Liver (tissue), 9 donors: ENCODE results near the gene CUX1. TPM values are rescaled to one million over a fixed set of nuclear protein-coding genes. Genes with fewer than 3 reads are reported as not detected.

Experiments
- DNase-seq: peaks from one replicate; pipeline ENCODE4 v3.0.0-alpha.2; 2017; ENCODE audit warnings: low spot score
- H3K27ac ChIP-seq, 2 donors: one replicate each; pipeline ENCODE4 v1.7.0; 2013; ENCODE audit warnings: inconsistent platforms in 2 of 2, low read length in 2 of 2, control low read depth in 1 of 2, low read depth in 1 of 2, mild to moderate bottlenecking in 1 of 2
- H3K27me3 ChIP-seq, 4 donors: one replicate each; pipeline versions ENCODE4 v1.6.1 to v1.7.0; 2013; ENCODE audit warnings: low read length in 3 of 4, inconsistent platforms in 1 of 4, mild to moderate bottlenecking in 1 of 4, moderate library complexity in 1 of 4; ENCODE audit not compliant: control insufficient read depth in 4 of 4, insufficient read depth in 4 of 4
- H3K36me3 ChIP-seq, 4 donors: one replicate each; pipeline versions ENCODE4 v1.6.1 to v1.7.0; 2013; ENCODE audit warnings: low read length in 3 of 4, mild to moderate bottlenecking in 3 of 4, low read depth in 1 of 4, moderate library complexity in 1 of 4; ENCODE audit not compliant: control insufficient read depth in 4 of 4, insufficient read depth in 3 of 4
- H3K4me1 ChIP-seq, 4 donors: one replicate each; pipeline versions ENCODE4 v1.6.1 to v1.7.0; 2013; ENCODE audit warnings: low read length in 3 of 4, mild to moderate bottlenecking in 3 of 4, moderate library complexity in 1 of 4; ENCODE audit not compliant: control insufficient read depth in 4 of 4, insufficient read depth in 4 of 4
- H3K4me3 ChIP-seq, 3 donors: one replicate each; pipeline versions ENCODE4 v1.6.1 to v1.7.0; 2013; ENCODE audit warnings: low read length in 3 of 3, control low read depth in 1 of 3, low read depth in 1 of 3, mild to moderate bottlenecking in 1 of 3
- H3K9ac ChIP-seq, 2 donors: one replicate each; pipeline ENCODE4 v1.7.0; 2013; ENCODE audit warnings: low read length in 2 of 2, mild to moderate bottlenecking in 2 of 2, moderate library complexity in 2 of 2, control low read depth in 1 of 2, low read depth in 1 of 2
- H3K9me3 ChIP-seq, 4 donors: one replicate each; pipeline versions ENCODE4 v1.6.1 to v1.7.0; 2013; ENCODE audit warnings: low read length in 3 of 4; ENCODE audit not compliant: control insufficient read depth in 4 of 4
- FOXA1 ChIP-seq: IDR thresholded peaks from 2 replicates; pipeline ENCODE4 v1.6.1; 2016; ENCODE audit warnings: antibody characterized with exemption
- FOXA2 ChIP-seq: IDR thresholded peaks from 2 replicates; pipeline ENCODE4 v1.6.1; 2016; ENCODE audit warnings: antibody characterized with exemption
- GABPA ChIP-seq, 2 donors: IDR thresholded peaks in 1 of 2; conservative IDR thresholded peaks in 1 of 2; 2 replicates each; pipeline ENCODE4 v1.6.1; 2016; ENCODE audit warnings: antibody characterized with exemption in 2 of 2, mild to moderate bottlenecking in 1 of 2, moderate library complexity in 1 of 2
- HNF4A ChIP-seq, 2 donors: conservative IDR thresholded peaks; 2 replicates each; pipeline ENCODE4 v1.6.1; 2016; ENCODE audit warnings: antibody characterized with exemption in 2 of 2, mild to moderate bottlenecking in 2 of 2
- HNF4G ChIP-seq: IDR thresholded peaks from 2 replicates; pipeline ENCODE4 v1.6.1; 2016; ENCODE audit warnings: antibody characterized with exemption
- JUND ChIP-seq, 2 donors: IDR thresholded peaks; 2 replicates each; pipeline ENCODE4 v1.6.1; 2016; ENCODE audit warnings: antibody characterized with exemption in 2 of 2
- MAX ChIP-seq: IDR thresholded peaks from 2 replicates; pipeline ENCODE4 v1.6.1; 2016; ENCODE audit warnings: antibody characterized with exemption
- NR2F2 ChIP-seq: IDR thresholded peaks from 2 replicates; pipeline ENCODE4 v1.6.1; 2016; ENCODE audit warnings: antibody characterized with exemption
- RAD21 ChIP-seq, 2 donors: IDR thresholded peaks; 2 replicates each; pipeline ENCODE4 v1.6.1; 2016; ENCODE audit warnings: antibody characterized with exemption in 2 of 2, mild to moderate bottlenecking in 2 of 2
- TAF1 ChIP-seq: conservative IDR thresholded peaks from 2 replicates; pipeline ENCODE4 v1.6.1; 2016; ENCODE audit warnings: antibody characterized with exemption, mild to moderate bottlenecking
- YY1 ChIP-seq: IDR thresholded peaks from 2 replicates; pipeline ENCODE4 v1.6.1; 2016; ENCODE audit warnings: antibody characterized with exemption, mild to moderate bottlenecking
- WGBS: extraction: QIAGEN DNeasy Blood & Tissue Kit; methylation state at CpG from one replicate; pipeline ENCODE4 v1.1.7; 2013; 5-methylcytosine and 5-hydroxymethylcytosine counted together
- polyA plus RNA-seq, 2 donors: library from polyadenylated mRNA; stranded (reverse) in 1 of 2; unstranded in 1 of 2; fragments of 200-250 nt in 1 of 2; fragments of >200 nt in 1 of 2; fragmentation: Nextera tagmentation in 1 of 2; extraction: Ambion mirVana in 1 of 2; gene quantifications; one replicate each; pipeline versions ENCODE4 v1.2.1 to v1.2.3, GENCODE V29; 2013 to 2015
- total RNA-seq, 2 donors: library from RNA; depleted of rRNA; stranded (reverse); fragments of >200 nt; gene quantifications; one replicate each; pipeline ENCODE4 v1.2.3, GENCODE V29; 2014
- TF ChIP-seq, protein P1 (sequence below): IDR thresholded peaks from 2 replicates; pipeline ENCODE4 v1.6.1; 2016; ENCODE audit warnings: antibody characterized with exemption
- TF ChIP-seq, protein P2 (sequence below): IDR thresholded peaks from 2 replicates; pipeline ENCODE4 v1.6.1; 2016; ENCODE audit warnings: antibody characterized with exemption, mild to moderate bottlenecking
- TF ChIP-seq, protein P3 (sequence below): fragments of 150-350 bp; IDR thresholded peaks from 2 replicates; pipeline ENCODE4 v1.5.1; 2017; ENCODE audit warnings: improper control_type of control experiment, low read depth, low read length; ENCODE audit not compliant: missing input control
- TF ChIP-seq, protein P4 (sequence below): IDR thresholded peaks from 2 replicates; pipeline ENCODE4 v1.6.1; 2016; ENCODE audit warnings: antibody characterized with exemption
- donor health status: healthy.
- donor health status: healthy.
- donor health status: healthy.
- donor health status: healthy.
- donor health status: healthy.

The CUX1 gene
- total and polyA plus RNA-seq, 4 donors, result 18.6 to 40.6 (median 21.4) TPM

- WGBS, result 96% methylated on average over 5 of the region's 5 CpGs
- Histone ChIP-seq H3K36me3 (no peaks in the 10 kb centered on the region), H3K27me3 (no peaks in the 10 kb centered on the region), H3K9ac (no peak overlapping the region), H3K4me3 (no peak overlapping the region), H3K9me3 (no peaks in the 10 kb centered on the region), H3K4me1 (no peaks in the 10 kb centered on the region), H3K27ac (no peak overlapping the region)
- DNase-seq, result no peak
- TF ChIP-seq FOXA2 (no peak), FOXA1 (no peak)
Observed at GRCh38 chr7:101995121-101995520, 177.7 kb downstream of the CUX1 start.

DNA sequence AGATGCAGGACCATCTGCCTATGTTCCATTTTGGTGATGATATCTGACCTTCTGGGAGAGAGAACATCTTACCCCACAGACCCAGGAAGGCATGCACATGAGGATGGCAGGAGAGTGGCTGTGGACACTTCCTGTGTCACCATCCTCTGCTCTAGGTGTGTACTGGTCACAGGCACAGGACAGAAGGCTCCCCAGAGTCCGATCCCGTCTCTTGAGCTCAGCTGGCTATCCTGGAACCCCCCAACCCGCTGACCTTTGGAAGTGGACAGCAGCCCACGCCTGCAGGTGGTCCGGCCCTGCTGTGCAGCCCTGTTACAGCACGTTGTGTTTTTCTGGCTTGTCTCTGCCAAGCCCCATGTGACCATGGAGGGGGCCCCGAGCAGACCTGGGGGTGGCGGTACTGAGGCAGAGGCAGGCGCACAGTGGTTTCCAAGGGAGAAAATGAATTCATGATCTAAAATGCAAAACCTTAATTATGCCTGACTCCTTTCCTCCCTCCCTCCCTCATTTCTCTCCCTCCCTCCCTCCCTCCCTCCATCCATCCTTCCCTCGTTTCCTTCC is 178.8 kb downstream of the CUX1 start:
- WGBS, result 89% methylated on average over 10 of the region's 10 CpGs
- Histone ChIP-seq H3K9me3 (no peaks in the 10 kb centered on the region), H3K27ac (no peak overlapping the region), H3K4me1 (no peaks in the 10 kb centered on the region), H3K9ac (no peak overlapping the region), H3K4me3 (no peak overlapping the region), H3K27me3 (no peaks in the 10 kb centered on the region), H3K36me3 (no peaks in the 10 kb centered on the region)
- no peak for TF ChIP-seq YY1
- TF ChIP-seq, protein P1, sequence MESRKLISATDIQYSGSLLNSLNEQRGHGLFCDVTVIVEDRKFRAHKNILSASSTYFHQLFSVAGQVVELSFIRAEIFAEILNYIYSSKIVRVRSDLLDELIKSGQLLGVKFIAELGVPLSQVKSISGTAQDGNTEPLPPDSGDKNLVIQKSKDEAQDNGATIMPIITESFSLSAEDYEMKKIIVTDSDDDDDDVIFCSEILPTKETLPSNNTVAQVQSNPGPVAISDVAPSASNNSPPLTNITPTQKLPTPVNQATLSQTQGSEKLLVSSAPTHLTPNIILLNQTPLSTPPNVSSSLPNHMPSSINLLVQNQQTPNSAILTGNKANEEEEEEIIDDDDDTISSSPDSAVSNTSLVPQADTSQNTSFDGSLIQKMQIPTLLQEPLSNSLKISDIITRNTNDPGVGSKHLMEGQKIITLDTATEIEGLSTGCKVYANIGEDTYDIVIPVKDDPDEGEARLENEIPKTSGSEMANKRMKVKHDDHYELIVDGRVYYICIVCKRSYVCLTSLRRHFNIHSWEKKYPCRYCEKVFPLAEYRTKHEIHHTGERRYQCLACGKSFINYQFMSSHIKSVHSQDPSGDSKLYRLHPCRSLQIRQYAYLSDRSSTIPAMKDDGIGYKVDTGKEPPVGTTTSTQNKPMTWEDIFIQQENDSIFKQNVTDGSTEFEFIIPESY, result no peak
- DNase-seq, result no peak

GRCh38 chr7:101996876-101997275 is 179.4 kb downstream of the CUX1 start:
- no peak overlapping the region for H3K27ac ChIP-seq
- H3K27me3 ChIP-seq, result no peaks in the 10 kb centered on the region
- H3K4me3 ChIP-seq, result no peak overlapping the region
- no peak overlapping the region for H3K9ac ChIP-seq
- no peak for DNase-seq
- no peaks in the 10 kb centered on the region for H3K36me3 ChIP-seq
- no peak for TF ChIP-seq MAX
- TF ChIP-seq, protein P2, sequence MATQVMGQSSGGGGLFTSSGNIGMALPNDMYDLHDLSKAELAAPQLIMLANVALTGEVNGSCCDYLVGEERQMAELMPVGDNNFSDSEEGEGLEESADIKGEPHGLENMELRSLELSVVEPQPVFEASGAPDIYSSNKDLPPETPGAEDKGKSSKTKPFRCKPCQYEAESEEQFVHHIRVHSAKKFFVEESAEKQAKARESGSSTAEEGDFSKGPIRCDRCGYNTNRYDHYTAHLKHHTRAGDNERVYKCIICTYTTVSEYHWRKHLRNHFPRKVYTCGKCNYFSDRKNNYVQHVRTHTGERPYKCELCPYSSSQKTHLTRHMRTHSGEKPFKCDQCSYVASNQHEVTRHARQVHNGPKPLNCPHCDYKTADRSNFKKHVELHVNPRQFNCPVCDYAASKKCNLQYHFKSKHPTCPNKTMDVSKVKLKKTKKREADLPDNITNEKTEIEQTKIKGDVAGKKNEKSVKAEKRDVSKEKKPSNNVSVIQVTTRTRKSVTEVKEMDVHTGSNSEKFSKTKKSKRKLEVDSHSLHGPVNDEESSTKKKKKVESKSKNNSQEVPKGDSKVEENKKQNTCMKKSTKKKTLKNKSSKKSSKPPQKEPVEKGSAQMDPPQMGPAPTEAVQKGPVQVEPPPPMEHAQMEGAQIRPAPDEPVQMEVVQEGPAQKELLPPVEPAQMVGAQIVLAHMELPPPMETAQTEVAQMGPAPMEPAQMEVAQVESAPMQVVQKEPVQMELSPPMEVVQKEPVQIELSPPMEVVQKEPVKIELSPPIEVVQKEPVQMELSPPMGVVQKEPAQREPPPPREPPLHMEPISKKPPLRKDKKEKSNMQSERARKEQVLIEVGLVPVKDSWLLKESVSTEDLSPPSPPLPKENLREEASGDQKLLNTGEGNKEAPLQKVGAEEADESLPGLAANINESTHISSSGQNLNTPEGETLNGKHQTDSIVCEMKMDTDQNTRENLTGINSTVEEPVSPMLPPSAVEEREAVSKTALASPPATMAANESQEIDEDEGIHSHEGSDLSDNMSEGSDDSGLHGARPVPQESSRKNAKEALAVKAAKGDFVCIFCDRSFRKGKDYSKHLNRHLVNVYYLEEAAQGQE, result no peak
- TF ChIP-seq, protein P3, sequence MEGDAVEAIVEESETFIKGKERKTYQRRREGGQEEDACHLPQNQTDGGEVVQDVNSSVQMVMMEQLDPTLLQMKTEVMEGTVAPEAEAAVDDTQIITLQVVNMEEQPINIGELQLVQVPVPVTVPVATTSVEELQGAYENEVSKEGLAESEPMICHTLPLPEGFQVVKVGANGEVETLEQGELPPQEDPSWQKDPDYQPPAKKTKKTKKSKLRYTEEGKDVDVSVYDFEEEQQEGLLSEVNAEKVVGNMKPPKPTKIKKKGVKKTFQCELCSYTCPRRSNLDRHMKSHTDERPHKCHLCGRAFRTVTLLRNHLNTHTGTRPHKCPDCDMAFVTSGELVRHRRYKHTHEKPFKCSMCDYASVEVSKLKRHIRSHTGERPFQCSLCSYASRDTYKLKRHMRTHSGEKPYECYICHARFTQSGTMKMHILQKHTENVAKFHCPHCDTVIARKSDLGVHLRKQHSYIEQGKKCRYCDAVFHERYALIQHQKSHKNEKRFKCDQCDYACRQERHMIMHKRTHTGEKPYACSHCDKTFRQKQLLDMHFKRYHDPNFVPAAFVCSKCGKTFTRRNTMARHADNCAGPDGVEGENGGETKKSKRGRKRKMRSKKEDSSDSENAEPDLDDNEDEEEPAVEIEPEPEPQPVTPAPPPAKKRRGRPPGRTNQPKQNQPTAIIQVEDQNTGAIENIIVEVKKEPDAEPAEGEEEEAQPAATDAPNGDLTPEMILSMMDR, result no peak
- TF ChIP-seq HNF4A (conservative IDR thresholded peaks at IDR 0.05), result no peak
- TF ChIP-seq GABPA (IDR thresholded peaks at IDR 0.05 in 1 of 2, conservative IDR thresholded peaks at IDR 0.05 in 1 of 2), result no peak
- no peak for TF ChIP-seq HNF4G
- TF ChIP-seq JUND (IDR thresholded peaks at IDR 0.05), result no peak
- TF ChIP-seq TAF1, result no peak
- TF ChIP-seq FOXA1, result no peak
- TF ChIP-seq NR2F2, result no peak
- no peak for TF ChIP-seq YY1
- TF ChIP-seq RAD21 (IDR thresholded peaks at IDR 0.05), result no peak
- TF ChIP-seq, protein P4, sequence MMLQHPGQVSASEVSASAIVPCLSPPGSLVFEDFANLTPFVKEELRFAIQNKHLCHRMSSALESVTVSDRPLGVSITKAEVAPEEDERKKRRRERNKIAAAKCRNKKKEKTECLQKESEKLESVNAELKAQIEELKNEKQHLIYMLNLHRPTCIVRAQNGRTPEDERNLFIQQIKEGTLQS, result no peak
- no peaks in the 10 kb centered on the region for H3K4me1 ChIP-seq
- WGBS, result 95% methylated on average over 16 of the region's 16 CpGs
- H3K9me3 ChIP-seq, result no peaks in the 10 kb centered on the region
